K562 (cell line): ENCODE measurements around the gene ACP5. TPM values are rescaled to one million over a fixed set of nuclear protein-coding genes. Genes with fewer than 3 reads are reported as not detected.

Source experiments
- ARNT ChIP-seq, 2 experiments: fragments of 450-650 bp; IDR thresholded peaks; 2 replicates each; pipeline ENCODE4 v1.6.1; 2016; ENCODE audit warnings: mild to moderate bottlenecking in 1 of 2
- CBX2 ChIP-seq: fragments of 200-600 bp; sonication (generic); IDR thresholded peaks from one replicate; pipeline ENCODE4 v1.6.1; 2012; ENCODE audit warnings: mild to moderate bottlenecking, low read length, inconsistent platforms; ENCODE audit not compliant: insufficient read depth, poor library complexity, severe bottlenecking
- NR2F6 ChIP-seq: fragments of 450-650 bp; formaldehyde crosslinking; IDR thresholded peaks from 2 replicates; pipeline ENCODE4 v1.4.0; 2020; ENCODE audit warnings: mild to moderate bottlenecking
- PML ChIP-seq: IDR thresholded peaks from 2 replicates; pipeline ENCODE4 v1.6.1; 2012; ENCODE audit warnings: low read length, inconsistent platforms
- SMARCA5 ChIP-seq: fragments of 450-650 bp; IDR thresholded peaks from 2 replicates; pipeline ENCODE4 v1.6.1; 2016
- TCF7L2 ChIP-seq: fragments of 150-350 bp; IDR thresholded peaks from 2 replicates; pipeline ENCODE4 v1.6.1; 2016; ENCODE audit warnings: low read depth, mild to moderate bottlenecking, low read length, moderate library complexity
- TSC22D4 ChIP-seq: fragments of 450-650 bp; IDR thresholded peaks from 2 replicates; pipeline ENCODE4 v1.6.1; 2016; ENCODE audit warnings: missing genetic modification characterization, missing biosample characterization, control low read depth
- polyA plus RNA-seq, 8 experiments: library from polyadenylated mRNA; depleted of rRNA in 4 of 8; stranded (reverse) in 5 of 8; unstranded in 3 of 8; fragments of >200 nt; fragmentation: Nextera tagmentation in 2 of 8; fragmentation: Illumina TruSeq in 1 of 8; extraction: Ambion mirVana in 2 of 8; extraction: Trizol in 1 of 8; gene quantifications; 2 replicates each; pipeline versions ENCODE4 v1.2.1 to v1.2.3, GENCODE V29; 2011 to 2014; ENCODE audit warnings: inconsistent platforms in 1 of 8, missing spikeins in 1 of 8
- total RNA-seq, 7 experiments: library from RNA; depleted of rRNA in 6 of 7; stranded (reverse); fragments of >200 nt in 6 of 7; fragmentation: Illumina TruSeq in 2 of 7; extraction: Trizol in 2 of 7; gene quantifications; 2 replicates each; pipeline versions ENCODE4 v1.2.1 to v1.2.3, GENCODE V29; 2011 to 2021; ENCODE audit warnings: low replicate concordance in 1 of 7
- TF ChIP-seq, protein P1 (sequence below), 3 experiments: IDR thresholded peaks in 2 of 3; conservative IDR thresholded peaks in 1 of 3; 2 replicates each; pipeline ENCODE4 v1.5.1; 2011 to 2012; ENCODE audit warnings: low read length in 3 of 3, mild to moderate bottlenecking in 3 of 3, control low read depth in 2 of 3, improper control_type of control experiment in 1 of 3, inconsistent platforms in 1 of 3, low read depth in 1 of 3, mixed read lengths in 1 of 3, moderate library complexity in 1 of 3; ENCODE audit not compliant: insufficient read depth in 2 of 3
- TF ChIP-seq, protein P2 (sequence below): IDR thresholded peaks from 2 replicates; pipeline ENCODE4 v1.6.1; 2016; ENCODE audit warnings: missing genetic modification characterization, missing compliant biosample characterization
- TF ChIP-seq, protein P3 (sequence below): fragments of 150-350 bp; IDR thresholded peaks from 2 replicates; pipeline ENCODE4 v1.6.1; 2014; ENCODE audit warnings: low read depth, mild to moderate bottlenecking, low read length, borderline replicate concordance
- TF ChIP-seq, protein P4 (sequence below): fragments of 250-450 bp; sonication (Bioruptor Pico); IDR thresholded peaks from 2 replicates; pipeline ENCODE4 v1.5.0; 2020; ENCODE audit warnings: mild to moderate bottlenecking

Gene ACP5
- total and polyA plus RNA-seq, 9 of the 15 experiments (the other 6 are each of a cell fraction or from before 2014, with no cell fraction given): 0.06 to 1.1 (median 0.31) TPM; not detected in 1

DNA sequence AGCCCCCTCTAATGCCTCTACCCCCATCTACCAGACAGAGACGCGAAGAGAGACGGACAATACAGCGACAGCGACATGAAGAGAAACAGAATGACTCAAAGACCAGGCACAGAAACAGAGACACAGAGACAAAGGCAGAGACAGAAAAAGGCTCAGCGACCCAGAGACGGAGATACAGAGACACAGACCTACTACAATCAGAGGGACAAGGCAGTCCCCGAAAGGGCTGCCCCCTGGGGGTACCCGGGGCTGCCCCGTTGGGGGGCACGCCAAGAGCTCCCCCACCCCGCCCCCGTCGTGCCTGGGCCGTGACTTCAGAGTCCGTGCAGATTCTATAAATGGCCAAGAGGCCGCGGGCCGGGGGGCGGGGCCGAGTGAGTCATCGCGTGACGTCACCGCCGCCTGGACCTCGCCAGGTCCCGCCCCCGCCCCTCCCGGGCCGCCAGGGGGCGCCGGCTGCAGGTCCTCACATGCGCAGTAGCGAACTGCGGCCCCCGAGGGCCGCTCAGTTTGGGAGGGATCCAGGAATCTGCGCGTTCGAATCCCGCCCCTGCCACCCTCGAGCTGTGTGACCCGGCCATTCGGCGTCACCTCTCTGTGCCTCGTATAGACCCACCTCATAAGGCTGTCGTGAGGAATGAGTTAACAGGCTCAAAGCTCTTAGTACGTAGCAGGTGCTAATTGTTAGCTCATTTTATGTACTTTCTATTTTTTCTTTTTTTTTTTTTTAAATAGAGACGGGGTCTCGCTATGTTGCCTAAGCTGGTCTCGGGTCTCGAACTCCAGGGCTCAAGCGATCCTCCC lies 41.5 kb downstream of the ACP5 start (continued):
- no peak for TF ChIP-seq CBX2
- TF ChIP-seq TCF7L2: no peak
- TF ChIP-seq TSC22D4 (tag): no peak
- TF ChIP-seq ARNT (IDR thresholded peaks at IDR 0.05): peak; percentile 61 to 72; a peak in 2 of 4 replicates
- TF ChIP-seq, protein P1, sequence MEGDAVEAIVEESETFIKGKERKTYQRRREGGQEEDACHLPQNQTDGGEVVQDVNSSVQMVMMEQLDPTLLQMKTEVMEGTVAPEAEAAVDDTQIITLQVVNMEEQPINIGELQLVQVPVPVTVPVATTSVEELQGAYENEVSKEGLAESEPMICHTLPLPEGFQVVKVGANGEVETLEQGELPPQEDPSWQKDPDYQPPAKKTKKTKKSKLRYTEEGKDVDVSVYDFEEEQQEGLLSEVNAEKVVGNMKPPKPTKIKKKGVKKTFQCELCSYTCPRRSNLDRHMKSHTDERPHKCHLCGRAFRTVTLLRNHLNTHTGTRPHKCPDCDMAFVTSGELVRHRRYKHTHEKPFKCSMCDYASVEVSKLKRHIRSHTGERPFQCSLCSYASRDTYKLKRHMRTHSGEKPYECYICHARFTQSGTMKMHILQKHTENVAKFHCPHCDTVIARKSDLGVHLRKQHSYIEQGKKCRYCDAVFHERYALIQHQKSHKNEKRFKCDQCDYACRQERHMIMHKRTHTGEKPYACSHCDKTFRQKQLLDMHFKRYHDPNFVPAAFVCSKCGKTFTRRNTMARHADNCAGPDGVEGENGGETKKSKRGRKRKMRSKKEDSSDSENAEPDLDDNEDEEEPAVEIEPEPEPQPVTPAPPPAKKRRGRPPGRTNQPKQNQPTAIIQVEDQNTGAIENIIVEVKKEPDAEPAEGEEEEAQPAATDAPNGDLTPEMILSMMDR (IDR thresholded peaks at IDR 0.05 in 2 of 3, conservative IDR thresholded peaks at IDR 0.05 in 1 of 3; ENCODE audit: insufficient read depth in 2 of 3, low read depth in 1 of 3, low read length in 3 of 3): peak; percentile 90 to 97 (median 94)
- no peak for TF ChIP-seq PML
- TF ChIP-seq, protein P2, sequence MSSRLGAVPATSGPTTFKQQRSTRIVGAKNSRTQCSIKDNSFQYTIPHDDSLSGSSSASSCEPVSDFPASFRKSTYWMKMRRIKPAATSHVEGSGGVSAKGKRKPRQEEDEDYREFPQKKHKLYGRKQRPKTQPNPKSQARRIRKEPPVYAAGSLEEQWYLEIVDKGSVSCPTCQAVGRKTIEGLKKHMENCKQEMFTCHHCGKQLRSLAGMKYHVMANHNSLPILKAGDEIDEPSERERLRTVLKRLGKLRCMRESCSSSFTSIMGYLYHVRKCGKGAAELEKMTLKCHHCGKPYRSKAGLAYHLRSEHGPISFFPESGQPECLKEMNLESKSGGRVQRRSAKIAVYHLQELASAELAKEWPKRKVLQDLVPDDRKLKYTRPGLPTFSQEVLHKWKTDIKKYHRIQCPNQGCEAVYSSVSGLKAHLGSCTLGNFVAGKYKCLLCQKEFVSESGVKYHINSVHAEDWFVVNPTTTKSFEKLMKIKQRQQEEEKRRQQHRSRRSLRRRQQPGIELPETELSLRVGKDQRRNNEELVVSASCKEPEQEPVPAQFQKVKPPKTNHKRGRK: no peak
- TF ChIP-seq NR2F6 (CRISPR knock-in tag): no peak
- TF ChIP-seq, protein P3, sequence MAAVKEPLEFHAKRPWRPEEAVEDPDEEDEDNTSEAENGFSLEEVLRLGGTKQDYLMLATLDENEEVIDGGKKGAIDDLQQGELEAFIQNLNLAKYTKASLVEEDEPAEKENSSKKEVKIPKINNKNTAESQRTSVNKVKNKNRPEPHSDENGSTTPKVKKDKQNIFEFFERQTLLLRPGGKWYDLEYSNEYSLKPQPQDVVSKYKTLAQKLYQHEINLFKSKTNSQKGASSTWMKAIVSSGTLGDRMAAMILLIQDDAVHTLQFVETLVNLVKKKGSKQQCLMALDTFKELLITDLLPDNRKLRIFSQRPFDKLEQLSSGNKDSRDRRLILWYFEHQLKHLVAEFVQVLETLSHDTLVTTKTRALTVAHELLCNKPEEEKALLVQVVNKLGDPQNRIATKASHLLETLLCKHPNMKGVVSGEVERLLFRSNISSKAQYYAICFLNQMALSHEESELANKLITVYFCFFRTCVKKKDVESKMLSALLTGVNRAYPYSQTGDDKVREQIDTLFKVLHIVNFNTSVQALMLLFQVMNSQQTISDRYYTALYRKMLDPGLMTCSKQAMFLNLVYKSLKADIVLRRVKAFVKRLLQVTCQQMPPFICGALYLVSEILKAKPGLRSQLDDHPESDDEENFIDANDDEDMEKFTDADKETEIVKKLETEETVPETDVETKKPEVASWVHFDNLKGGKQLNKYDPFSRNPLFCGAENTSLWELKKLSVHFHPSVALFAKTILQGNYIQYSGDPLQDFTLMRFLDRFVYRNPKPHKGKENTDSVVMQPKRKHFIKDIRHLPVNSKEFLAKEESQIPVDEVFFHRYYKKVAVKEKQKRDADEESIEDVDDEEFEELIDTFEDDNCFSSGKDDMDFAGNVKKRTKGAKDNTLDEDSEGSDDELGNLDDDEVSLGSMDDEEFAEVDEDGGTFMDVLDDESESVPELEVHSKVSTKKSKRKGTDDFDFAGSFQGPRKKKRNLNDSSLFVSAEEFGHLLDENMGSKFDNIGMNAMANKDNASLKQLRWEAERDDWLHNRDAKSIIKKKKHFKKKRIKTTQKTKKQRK: no peak
- peak; percentile 87 for TF ChIP-seq SMARCA5
- TF ChIP-seq, protein P4, sequence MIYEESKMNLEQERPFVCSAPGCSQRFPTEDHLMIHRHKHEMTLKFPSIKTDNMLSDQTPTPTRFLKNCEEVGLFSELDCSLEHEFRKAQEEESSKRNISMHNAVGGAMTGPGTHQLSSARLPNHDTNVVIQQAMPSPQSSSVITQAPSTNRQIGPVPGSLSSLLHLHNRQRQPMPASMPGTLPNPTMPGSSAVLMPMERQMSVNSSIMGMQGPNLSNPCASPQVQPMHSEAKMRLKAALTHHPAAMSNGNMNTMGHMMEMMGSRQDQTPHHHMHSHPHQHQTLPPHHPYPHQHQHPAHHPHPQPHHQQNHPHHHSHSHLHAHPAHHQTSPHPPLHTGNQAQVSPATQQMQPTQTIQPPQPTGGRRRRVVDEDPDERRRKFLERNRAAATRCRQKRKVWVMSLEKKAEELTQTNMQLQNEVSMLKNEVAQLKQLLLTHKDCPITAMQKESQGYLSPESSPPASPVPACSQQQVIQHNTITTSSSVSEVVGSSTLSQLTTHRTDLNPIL: no peak
